GM19240 (cell line): Measurements from ENCODE around the gene TGFBR3.

Source experiments
- DNase-seq: peaks from one replicate; pipeline ENCODE4 v3.0.0; 2011; ENCODE audit warnings: low spot score; ENCODE audit not compliant: insufficient read length

The TGFBR3 gene

GRCh38 chr1:91803847-91804545 lies 82.0 kb downstream of the TGFBR3 start:
- peak; percentile 32 for DNase-seq

GRCh38 chr1:91803123-91803522 lies 82.8 kb downstream of the TGFBR3 start:
- no peak for DNase-seq

DNA sequence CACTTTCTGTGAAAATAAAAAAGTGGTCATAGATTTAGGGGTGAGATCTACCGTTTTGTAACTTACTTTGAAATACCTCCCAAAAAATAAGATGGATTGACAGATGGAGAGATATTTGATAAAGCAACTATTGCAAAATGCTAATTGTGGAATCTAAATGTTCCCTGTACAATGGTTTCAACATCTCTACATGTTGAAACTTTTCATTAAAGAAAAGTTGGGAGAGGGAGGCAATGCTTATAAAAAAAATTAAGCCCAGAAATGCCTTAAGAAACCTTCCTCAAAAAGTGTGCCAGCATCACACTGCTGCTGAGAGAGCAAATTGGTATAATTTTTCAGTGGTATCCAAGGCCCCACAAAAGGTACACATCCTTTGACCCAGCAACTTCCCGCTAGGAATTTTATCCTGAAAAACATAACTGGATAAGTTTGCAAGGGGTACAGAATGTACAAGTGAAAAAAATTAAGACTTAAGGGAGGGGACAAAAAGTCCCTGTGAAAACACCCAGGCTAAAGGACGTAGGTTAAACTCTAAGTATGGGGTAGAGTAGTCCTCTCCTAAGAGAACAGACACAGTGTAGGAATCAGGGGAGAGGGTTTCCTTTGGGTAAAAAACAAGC lies 84.3 kb downstream of the TGFBR3 start:
- DNase-seq: no peak

- no peak for DNase-seq
Observed at GRCh38 chr1:91799863-91800262, 86.1 kb downstream of the TGFBR3 start.

DNA sequence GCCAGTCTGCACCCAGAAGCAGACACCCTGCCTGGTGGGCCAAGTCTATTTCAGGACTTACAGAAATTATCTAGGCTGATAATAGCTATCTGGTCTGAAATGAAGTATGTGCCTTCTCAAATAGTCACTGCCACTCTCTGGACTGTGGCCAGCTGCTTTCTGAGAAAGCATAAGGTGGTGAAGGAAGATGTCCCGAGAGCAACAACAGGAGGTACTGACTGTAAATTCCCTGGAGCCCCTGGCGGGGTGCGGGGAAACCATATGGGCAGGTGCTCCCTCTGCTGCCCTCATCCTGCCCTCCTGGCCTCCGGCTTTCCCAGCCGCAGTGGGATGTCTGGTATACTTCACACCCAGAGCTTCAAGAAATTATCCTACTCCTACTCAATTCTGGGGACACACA lies 86.8 kb downstream of the TGFBR3 start:
- DNase-seq: no peak

DNA sequence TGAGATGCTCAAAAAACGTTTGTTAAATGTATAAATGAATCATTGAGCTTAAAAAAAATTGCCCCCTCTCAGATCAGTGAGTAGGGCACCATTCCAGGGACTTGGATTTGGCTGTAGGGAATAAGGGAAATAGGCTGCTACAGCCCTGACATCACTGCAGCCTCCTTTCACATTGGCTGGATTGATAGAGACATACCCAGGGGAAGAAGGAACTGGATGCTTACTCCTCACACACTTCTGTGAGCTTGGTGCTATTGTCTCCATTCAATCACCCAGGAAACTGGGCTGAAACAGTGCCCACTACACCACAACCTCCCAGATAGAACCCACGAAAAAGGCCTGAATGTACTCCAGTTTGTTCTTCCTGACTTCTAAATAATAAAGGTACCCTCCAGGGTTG lies 87.2 kb downstream of the TGFBR3 start:
- DNase-seq: no peak

DNA sequence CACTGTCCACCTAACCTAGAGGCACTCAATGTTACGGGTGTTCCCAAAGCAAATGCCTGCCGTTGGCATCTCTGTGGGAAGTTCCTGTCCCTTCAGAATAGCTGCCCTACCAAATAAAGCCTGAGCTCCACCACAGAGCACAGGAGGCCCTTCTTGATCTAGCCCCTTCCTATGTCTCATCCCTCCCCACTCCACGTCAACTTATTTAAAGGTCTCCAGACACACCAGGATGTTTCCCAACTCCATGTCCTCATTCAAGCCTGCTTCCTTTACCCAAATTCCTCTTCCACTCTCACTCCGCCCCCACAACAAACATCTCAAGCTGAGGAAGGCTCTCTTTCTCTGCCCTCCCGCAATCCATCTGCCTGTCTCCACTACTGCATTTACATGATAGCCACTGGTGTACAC lies 87.7 kb downstream of the TGFBR3 start:
- DNase-seq: no peak

DNA sequence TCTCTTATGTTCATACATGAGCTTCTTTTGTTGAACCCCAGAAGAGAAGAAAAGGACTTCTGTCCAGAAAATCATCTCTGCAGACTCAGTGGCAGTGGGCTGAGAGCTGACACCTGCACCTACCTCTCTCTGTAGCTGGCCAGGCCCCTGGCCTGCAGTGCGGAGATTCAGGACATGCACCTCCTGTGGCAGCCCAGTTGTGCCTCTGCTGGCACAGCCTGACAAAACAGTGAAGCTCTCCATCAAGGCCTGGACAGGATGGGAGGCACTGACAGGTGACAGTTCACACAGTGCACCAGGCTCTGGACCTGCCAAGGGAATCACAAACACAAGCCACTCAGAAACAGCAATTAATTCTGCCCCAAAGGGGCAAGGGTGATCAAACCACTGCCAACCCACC lies 88.8 kb downstream of the TGFBR3 start:
- DNase-seq: no peak

GRCh38 chr1:91796390-91796654 lies 89.6 kb downstream of the TGFBR3 start:
- no peak for DNase-seq

- no peak for DNase-seq
Observed at GRCh38 chr1:91795591-91796389, 90.2 kb downstream of the TGFBR3 start.

DNA sequence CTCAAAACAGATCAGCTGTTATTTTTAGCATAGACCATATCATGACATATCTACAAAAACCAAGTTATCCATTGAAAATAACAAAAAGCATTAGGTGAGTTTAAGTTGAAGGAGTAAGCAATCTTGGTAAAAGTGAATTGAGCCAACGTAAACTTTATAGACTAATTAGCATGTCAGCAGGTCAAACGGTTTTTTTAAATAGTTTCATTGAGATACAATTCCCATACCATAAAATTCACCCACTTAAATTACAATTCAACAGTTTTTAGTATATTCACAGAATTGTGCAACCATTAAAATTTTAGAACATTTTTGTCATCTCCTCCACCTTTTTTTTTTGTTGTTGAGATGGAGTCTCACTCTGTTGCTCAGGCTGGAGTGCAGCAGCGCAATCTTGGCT lies 92.1 kb downstream of the TGFBR3 start:
- DNase-seq: no peak

DNA sequence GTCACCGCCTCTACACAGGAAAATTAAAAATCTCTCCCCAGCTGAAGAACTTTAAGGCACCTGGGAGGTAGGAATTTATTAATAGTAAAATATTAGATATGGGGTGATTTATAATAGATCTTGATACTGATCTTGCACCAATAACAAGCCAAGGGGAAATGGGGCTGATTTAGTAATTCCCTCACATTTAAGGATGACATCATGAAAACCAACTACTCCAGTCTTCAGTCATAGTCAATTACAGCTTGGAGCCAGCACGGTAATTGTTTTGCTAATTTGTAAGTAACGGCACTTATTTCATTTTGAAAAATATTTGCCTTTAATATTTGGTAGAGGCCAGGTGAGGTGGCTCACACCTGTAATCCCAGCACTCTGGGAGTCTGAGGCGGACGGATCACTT lies 92.8 kb downstream of the TGFBR3 start:
- DNase-seq: no peak

GRCh38 chr1:91792489-91793071 lies 93.4 kb downstream of the TGFBR3 start:
- DNase-seq: no peak

DNA sequence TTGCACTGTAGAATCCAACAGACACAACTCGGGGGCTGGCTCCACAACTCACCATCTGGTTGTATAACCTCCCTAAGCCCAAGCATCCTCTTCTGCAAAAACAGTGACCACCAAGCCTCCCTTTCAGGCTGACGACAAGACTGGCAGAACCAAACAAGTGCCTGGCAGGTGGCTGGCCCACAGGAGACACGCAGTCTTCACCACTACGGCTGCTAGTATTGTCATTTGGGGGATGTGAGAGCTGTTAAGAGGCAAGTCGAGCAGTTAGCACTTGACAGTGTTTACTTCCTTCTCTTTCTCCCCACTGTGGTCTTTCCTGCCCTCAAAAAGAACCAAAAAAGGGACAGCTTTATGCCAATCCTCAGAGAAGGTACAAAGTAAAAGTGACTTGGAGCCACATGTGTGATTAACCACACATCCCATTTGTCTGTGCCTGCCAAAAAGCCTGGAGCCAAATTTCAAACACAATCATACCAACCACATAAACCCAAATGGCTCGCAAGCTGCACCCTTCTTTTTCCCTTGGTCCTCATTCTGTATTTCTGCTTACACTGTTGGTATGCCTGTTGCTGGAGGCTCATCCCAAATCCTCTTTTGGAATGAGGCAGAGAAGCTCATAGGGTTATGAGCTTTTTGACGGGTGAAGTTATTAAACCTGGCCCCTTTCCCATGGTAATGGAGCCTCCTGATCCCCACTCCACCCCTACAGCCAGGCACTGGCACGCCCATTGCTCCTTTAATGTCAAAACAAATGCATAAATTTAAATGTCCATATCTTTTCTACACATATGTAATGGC lies 94.1 kb downstream of the TGFBR3 start:
- no peak for DNase-seq

DNA sequence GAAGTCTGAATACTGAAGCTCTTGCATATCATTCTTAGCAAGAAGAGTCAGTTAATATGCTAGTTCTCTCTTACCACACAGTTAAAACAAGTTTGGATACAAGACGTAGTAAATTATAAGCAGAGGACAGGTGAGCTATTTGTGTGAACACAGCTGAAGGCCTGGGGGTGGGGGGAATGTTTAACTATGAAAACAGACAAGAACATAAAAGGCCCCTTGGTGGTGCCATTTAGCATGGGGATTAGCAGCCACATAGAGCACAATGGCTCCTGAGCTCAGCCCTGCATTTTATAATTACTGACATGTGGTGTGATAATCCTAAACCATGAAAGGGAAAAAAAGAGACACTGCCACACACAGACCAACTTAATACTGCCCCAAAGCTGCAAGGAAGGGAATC lies 94.8 kb downstream of the TGFBR3 start:
- DNase-seq: no peak

DNA sequence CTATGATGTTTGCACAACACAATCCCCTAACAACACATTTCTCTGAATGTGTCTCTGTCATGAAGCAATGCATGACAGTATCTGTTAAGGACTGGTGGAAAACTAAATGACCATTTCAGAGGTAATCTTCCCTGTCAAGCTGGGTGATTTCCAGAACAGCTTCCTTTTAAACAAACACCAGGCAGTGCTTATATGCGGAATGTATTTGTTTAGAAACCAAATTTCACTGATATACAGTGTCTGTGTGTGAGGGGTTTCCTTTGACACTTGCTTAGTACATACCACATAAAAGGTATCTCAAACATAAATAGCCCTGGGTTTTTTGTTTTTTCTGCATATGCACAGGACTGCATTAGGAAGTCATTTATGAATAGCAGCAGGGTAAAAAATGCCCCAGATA lies 95.6 kb downstream of the TGFBR3 start:
- DNase-seq: no peak

- DNase-seq: no peak
Observed at GRCh38 chr1:91789273-91789997, 96.5 kb downstream of the TGFBR3 start.

GRCh38 chr1:91787919-91788318 lies 98.0 kb downstream of the TGFBR3 start:
- no peak for DNase-seq

DNA sequence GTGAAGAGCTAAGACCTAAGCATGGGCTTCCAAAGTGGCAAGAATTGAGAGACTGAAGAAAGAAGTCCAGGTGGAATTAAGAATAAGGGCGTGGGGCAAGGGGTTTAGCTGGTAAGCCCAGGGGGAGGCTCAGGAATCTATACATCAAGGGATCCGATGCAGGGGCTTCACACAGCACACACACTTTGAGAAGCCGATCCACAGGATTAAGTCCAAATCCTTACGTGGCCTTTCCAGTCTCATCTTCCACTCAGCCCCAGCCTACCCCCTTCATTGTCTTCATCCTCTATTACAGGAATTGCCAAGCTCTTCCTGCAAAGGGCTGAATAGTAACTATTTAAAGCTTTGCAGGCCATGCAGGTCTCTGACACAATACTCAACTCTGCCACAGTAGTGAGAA lies 101.3 kb downstream of the TGFBR3 start:
- DNase-seq: no peak

GRCh38 chr1:91784191-91784590 lies 101.8 kb downstream of the TGFBR3 start:
- no peak for DNase-seq
